ENCODE measurements around the gene CD48. TPM values are rescaled to one million over a fixed set of nuclear protein-coding genes. Genes with fewer than 3 reads are reported as not detected.
"Not testable (repeated sequence)": the region's sequence is repeated elsewhere in the genome, so short reads cannot be mapped to it uniquely, and the experiment has no call there.

The CD48 gene
- total and polyA plus RNA-seq, 2 donors (not counting 1 experiment from before 2014, with no cell fraction given), result 252 to 428 TPM

DNA sequence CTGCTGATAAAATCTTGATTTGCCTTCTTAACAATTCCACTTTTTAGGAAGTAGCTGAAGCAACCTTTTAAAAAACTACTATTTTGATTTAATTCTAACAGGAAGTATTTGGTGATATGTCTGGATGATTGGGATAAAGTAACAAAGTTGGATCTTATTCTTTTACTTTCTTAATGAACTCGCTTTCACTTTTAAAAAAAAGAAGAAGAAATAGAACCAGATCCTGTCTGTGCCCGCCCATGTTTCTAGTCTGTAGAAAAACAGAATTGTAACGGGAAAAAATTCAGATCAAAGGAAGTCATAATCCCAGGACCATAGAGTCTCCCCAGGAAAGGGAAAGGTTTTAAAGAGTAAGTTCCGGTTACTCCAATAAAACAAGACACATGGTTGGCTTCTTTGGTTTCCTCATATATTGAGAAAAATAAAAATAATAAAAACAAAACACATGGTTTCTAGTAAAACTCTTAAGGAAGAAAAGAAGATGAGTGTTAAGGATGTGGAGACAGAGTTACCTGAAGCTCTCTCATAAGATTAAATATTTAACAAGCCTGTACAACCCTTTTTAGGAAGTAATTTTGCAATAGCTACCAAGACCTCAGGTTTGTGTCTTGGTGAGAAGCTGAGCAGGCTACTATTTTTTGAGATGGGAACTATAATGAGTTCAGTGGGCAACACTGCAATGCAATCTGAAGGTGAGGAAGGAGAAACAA lies 4.9 kb downstream of the CD48 start:
- Histone ChIP-seq H3K79me2 (ENCODE audit: control insufficient read depth, insufficient read depth, low read length) (peaks cover 100% of the 10 kb centered on the region), H3K4me3 (ENCODE audit: control extremely low read depth in 1 of 5, extremely low read depth in 1 of 5, insufficient read depth in 1 of 5, low read depth in 2 of 5, low read length in 4 of 5) (peak overlapping the region; percentile 87 to 100 (median 98)), H3K27me3 (replicated peaks in 1 of 4; ENCODE audit: control extremely low read depth in 1 of 4, control insufficient read depth in 3 of 4, insufficient read depth in 4 of 4, low read length in 3 of 4) (no peaks in the 10 kb centered on the region), H3K36me3 (replicated peaks in 1 of 2; ENCODE audit: control extremely low read depth in 1 of 2, control insufficient read depth in 1 of 2, extremely low read depth in 1 of 2, insufficient read depth in 2 of 2, low read length in 1 of 2) (peaks cover 1 to 39% of the 10 kb centered on the region in 2 experiments), H2AFZ (ENCODE audit: insufficient read depth, low read depth, low read length, poor library complexity, severe bottlenecking) (no peak overlapping the region), H3K9ac (ENCODE audit: low read length) (peak overlapping the region; percentile 96), H4K20me1 (ENCODE audit: control insufficient read depth, insufficient read depth, low read length, poor library complexity, severe bottlenecking) (peaks cover 22% of the 10 kb centered on the region), H3K4me2 (replicated peaks; ENCODE audit: low read depth, low read length, poor library complexity, severe bottlenecking) (peak overlapping the region; percentile 83), H3K9me3 (ENCODE audit: control extremely low read depth in 1 of 3, control insufficient read depth in 2 of 3, insufficient read depth in 1 of 3, low read length in 2 of 3) (no peaks in the 10 kb centered on the region), H3K27ac (ENCODE audit: low read length in 2 of 2) (peak overlapping the region; percentile 89 to 95), H3K4me1 (ENCODE audit: control insufficient read depth in 2 of 2, insufficient read depth in 2 of 2, low read length in 2 of 2) (peaks cover 81 to 86% of the 10 kb centered on the region in 2 donors)
- Mint-ChIP-seq H3K4me1 (peaks cover 54% of the 10 kb centered on the region), H3K27me3 (no peaks in the 10 kb centered on the region), H3K27ac (peak overlapping the region; percentile 86), H3K9me3 (ENCODE audit: insufficient read depth) (no peaks in the 10 kb centered on the region), H3K4me3 (peak overlapping the region; percentile 59)
- no peak for ATAC-seq (ENCODE audit: low read depth)
- TF ChIP-seq CTCF (IDR thresholded peaks at IDR 0.05) (no peak), EZH2 (IDR thresholded peaks at IDR 0.05; ENCODE audit: borderline replicate concordance, insufficient read depth, low read depth, low read length, poor library complexity, severe bottlenecking) (no peak)
- CTCF ChIA-PET, result interaction anchor here (0.6 to 7.9 kb wide), 13 partner anchors 17 to 415 kb away, joined by 3 to 62 read pairs (median 4); no protein-coding TSS in a partner anchor
- POLR2A ChIA-PET, result no interaction called here
- intact Hi-C loops (cut with micrococcal nuclease), result no loop called here
- no peak for DNase-seq
- no CpG with 5 or more reads among the region's 4 CpGs for WGBS (ENCODE audit: insufficient coverage)

- no peak for ATAC-seq (ENCODE audit: low read depth)
- no peak overlapping the region for H3K9ac ChIP-seq (ENCODE audit: low read length)
- ChIA-PET POLR2A (interaction anchor here (0.6 kb wide), 1 partner anchor 85 kb away, joined by 10 read pairs; no protein-coding TSS in a partner anchor), CTCF (interaction anchor here (1.2 to 7.9 kb wide), 8 partner anchors 8 to 246 kb away, joined by 3 to 62 read pairs (median 5); no protein-coding TSS in a partner anchor)
- no peak for TF ChIP-seq CTCF (IDR thresholded peaks at IDR 0.05)
- TF ChIP-seq EZH2 (IDR thresholded peaks at IDR 0.05; ENCODE audit: borderline replicate concordance, insufficient read depth, low read depth, low read length, poor library complexity, severe bottlenecking), result no peak
- peak overlapping the region; percentile 29 to 95 for H3K27ac ChIP-seq (ENCODE audit: low read length in 2 of 2)
- Mint-ChIP-seq H3K9me3 (ENCODE audit: insufficient read depth) (no peaks in the 10 kb centered on the region), H3K4me3 (peak overlapping the region; percentile 74), H3K27me3 (no peaks in the 10 kb centered on the region), H3K27ac (peak overlapping the region; percentile 86), H3K4me1 (peaks cover 60% of the 10 kb centered on the region)
- no peaks in the 10 kb centered on the region for H3K27me3 ChIP-seq (replicated peaks in 1 of 4; ENCODE audit: control extremely low read depth in 1 of 4, control insufficient read depth in 3 of 4, insufficient read depth in 4 of 4, low read length in 3 of 4)
- intact Hi-C loops (cut with micrococcal nuclease), result no loop called here
- peak overlapping the region; percentile 59 for H3K4me2 ChIP-seq (replicated peaks; ENCODE audit: low read depth, low read length, poor library complexity, severe bottlenecking)
- H4K20me1 ChIP-seq (ENCODE audit: control insufficient read depth, insufficient read depth, low read length, poor library complexity, severe bottlenecking), result peaks cover 26% of the 10 kb centered on the region
- H3K4me1 ChIP-seq (ENCODE audit: control insufficient read depth in 2 of 2, insufficient read depth in 2 of 2, low read length in 2 of 2), result peaks cover 81 to 92% of the 10 kb centered on the region in 2 donors
- H2AFZ ChIP-seq (ENCODE audit: insufficient read depth, low read depth, low read length, poor library complexity, severe bottlenecking), result no peak overlapping the region
- H3K4me3 ChIP-seq (ENCODE audit: control extremely low read depth in 1 of 5, extremely low read depth in 1 of 5, insufficient read depth in 1 of 5, low read depth in 2 of 5, low read length in 4 of 5), result peak overlapping the region in 1 of 5 experiments; percentile 99
- H3K36me3 ChIP-seq (replicated peaks in 1 of 2; ENCODE audit: control extremely low read depth in 1 of 2, control insufficient read depth in 1 of 2, extremely low read depth in 1 of 2, insufficient read depth in 2 of 2, low read length in 1 of 2), result peaks cover 1 to 46% of the 10 kb centered on the region in 2 experiments
- no peaks in the 10 kb centered on the region for H3K9me3 ChIP-seq (ENCODE audit: control extremely low read depth in 1 of 3, control insufficient read depth in 2 of 3, insufficient read depth in 1 of 3, low read length in 2 of 3)
- DNase-seq, result peak; percentile 27
- H3K79me2 ChIP-seq (ENCODE audit: control insufficient read depth, insufficient read depth, low read length), result peaks cover 100% of the 10 kb centered on the region
Measured at GRCh38 chr1:160705742-160706141, 5.9 kb downstream of the CD48 start.

DNA sequence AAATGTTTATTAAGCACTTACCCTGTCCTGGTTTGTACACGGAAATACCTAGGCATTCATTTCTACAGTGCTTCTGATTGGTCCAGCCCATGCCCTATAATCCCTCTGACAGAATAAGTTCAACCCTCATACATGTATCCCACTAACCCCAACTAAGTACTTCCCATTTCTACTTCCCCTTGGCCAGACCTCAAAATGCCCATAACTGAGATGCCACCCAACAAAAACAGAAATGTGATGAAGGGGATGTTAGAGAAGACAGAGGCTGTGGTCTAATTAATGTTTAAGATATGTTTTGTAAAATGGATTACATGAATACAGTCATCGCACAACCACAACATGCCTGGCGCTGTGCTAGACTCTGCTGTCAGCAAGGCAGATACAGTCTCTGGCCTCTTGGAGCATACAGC lies 6.4 kb downstream of the CD48 start:
- H3K4me1 Mint-ChIP-seq, result peaks cover 62% of the 10 kb centered on the region
- H3K9me3 ChIP-seq (ENCODE audit: control extremely low read depth in 1 of 3, control insufficient read depth in 2 of 3, insufficient read depth in 1 of 3, low read length in 2 of 3); POLR2A ChIA-PET; H3K27me3 ChIP-seq (replicated peaks in 1 of 4; ENCODE audit: control extremely low read depth in 1 of 4, control insufficient read depth in 3 of 4, insufficient read depth in 4 of 4, low read length in 3 of 4); H2AFZ ChIP-seq (ENCODE audit: insufficient read depth, low read depth, low read length, poor library complexity, severe bottlenecking); H3K9me3 Mint-ChIP-seq (ENCODE audit: insufficient read depth); intact Hi-C loops (cut with micrococcal nuclease); H3K27me3 Mint-ChIP-seq: not testable (repeated sequence)
- Histone ChIP-seq H3K4me1 (ENCODE audit: control insufficient read depth in 2 of 2, insufficient read depth in 2 of 2, low read length in 2 of 2) (peaks cover 81 to 89% of the 10 kb centered on the region in 2 donors), H3K9ac (ENCODE audit: low read length) (peak overlapping the region; percentile 36), H3K36me3 (replicated peaks in 1 of 2; ENCODE audit: control extremely low read depth in 1 of 2, control insufficient read depth in 1 of 2, extremely low read depth in 1 of 2, insufficient read depth in 2 of 2, low read length in 1 of 2) (peaks cover 1 to 47% of the 10 kb centered on the region in 2 experiments), H3K4me3 (ENCODE audit: control extremely low read depth in 1 of 5, extremely low read depth in 1 of 5, insufficient read depth in 1 of 5, low read depth in 2 of 5, low read length in 4 of 5) (peak overlapping the region in 1 of 5 experiments; percentile 99), H3K27ac (ENCODE audit: low read length in 2 of 2) (peak overlapping the region; percentile 29 to 95), H3K79me2 (ENCODE audit: control insufficient read depth, insufficient read depth, low read length) (peaks cover 100% of the 10 kb centered on the region), H4K20me1 (ENCODE audit: control insufficient read depth, insufficient read depth, low read length, poor library complexity, severe bottlenecking) (peaks cover 26% of the 10 kb centered on the region), H3K4me2 (replicated peaks; ENCODE audit: low read depth, low read length, poor library complexity, severe bottlenecking) (peak overlapping the region; percentile 59)
- DNase-seq (peak; percentile 58), ATAC-seq (ENCODE audit: low read depth) (peak; percentile 25)
- H3K27ac Mint-ChIP-seq, result peak overlapping the region; percentile 86
- CTCF ChIA-PET, result interaction anchor here (1.0 to 7.9 kb wide), 6 partner anchors 9 to 249 kb away, joined by 3 to 62 read pairs (median 4); no protein-coding TSS in a partner anchor
- 38% methylated on average over 1 of the region's 3 CpGs for WGBS (ENCODE audit: insufficient coverage)
- H3K4me3 Mint-ChIP-seq, result peak overlapping the region; percentile 74
